GM04504 (cell line): ENCODE measurements around the gene TSC2.

Experiments used
- DNase-seq: peaks from one replicate; pipeline ENCODE4 v3.0.0-alpha.2; 2012; ENCODE audit warnings: low read depth

The TSC2 gene

DNA sequence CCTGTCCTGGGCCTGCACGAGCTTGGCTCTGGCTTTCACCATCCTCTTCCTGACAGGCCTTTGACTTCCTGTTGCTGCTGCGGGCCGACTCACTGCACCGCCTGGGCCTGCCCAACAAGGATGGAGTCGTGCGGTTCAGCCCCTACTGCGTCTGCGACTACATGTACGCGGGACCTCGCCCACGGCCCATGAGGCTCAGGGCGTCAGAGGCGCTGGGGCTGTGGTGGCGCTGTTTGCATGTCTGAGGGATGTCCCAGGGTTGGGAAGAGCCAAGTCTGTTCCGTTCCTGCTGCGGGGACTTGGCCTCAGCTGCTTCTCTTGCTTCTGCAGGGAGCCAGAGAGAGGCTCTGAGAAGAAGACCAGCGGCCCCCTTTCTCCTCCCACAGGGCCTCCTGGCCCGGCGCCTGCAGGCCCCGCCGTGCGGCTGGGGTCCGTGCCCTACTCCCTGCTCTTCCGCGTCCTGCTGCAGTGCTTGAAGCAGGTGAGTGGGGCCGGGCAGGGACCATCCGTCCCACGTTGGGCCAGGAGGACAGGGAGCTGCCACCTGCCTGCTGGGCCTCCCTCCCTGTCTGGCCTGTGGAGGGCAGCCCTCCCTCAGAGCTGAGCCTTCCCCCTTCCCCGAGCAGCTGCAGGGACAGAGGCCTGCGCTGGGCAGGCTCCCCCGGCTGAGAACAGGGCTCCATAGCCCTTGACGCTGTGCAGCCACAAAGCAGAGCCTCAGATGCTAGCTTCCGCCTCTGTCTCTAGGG is 23.8 kb downstream of the TSC2 start:
- DNase-seq: no peak

DNA sequence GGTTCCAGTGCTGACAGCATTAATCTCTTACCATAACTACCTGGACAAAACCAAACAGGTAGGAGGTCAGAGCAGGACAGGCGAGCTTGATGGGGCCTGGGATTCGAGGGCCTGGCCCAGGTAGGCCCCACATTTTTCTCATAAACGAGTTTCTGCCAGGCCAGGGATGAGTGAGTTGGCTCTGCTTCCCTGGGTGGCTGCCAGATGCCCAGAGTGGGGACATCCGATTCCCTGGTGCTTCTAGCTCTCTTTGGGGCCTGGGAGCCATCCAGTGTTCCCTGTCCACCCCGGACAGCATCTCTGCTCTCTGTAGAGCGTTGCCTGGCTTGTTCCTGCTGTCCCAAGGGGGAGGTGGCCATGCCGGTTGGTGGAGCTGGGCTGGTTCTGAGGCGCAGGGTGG is 25.1 kb downstream of the TSC2 start:
- DNase-seq: no peak

DNA sequence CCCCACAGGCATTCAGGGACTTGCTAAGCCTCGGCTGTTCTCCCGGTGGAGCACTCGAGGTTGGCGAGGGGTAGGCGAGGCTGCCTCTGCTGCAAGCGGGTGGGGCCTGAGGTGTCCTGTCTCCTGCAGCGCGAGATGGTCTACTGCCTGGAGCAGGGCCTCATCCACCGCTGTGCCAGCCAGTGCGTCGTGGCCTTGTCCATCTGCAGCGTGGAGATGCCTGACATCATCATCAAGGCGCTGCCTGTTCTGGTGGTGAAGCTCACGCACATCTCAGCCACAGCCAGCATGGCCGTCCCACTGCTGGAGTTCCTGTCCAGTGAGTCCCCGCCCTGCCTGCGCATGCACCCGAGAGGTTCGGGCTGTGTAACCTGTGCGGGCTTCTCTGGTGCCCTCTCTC is 26.3 kb downstream of the TSC2 start:
- no peak for DNase-seq

DNA sequence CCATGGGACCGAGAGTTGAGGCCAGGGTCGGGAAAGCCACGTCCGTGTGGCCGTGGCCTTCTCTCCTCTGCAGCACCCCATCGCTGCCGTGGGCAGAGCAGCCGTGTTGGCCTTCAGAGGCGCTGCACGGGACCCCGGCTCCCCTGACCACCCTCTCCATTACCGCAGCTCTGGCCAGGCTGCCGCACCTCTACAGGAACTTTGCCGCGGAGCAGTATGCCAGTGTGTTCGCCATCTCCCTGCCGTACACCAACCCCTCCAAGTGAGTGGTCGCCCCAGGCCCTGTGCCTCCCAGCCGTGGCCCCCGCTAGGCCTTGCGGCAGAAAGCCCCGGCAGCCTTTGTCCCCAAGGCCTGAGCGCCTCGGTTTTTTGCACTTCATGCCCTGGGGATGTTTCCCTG is 27.8 kb downstream of the TSC2 start:
- no peak for DNase-seq

DNA sequence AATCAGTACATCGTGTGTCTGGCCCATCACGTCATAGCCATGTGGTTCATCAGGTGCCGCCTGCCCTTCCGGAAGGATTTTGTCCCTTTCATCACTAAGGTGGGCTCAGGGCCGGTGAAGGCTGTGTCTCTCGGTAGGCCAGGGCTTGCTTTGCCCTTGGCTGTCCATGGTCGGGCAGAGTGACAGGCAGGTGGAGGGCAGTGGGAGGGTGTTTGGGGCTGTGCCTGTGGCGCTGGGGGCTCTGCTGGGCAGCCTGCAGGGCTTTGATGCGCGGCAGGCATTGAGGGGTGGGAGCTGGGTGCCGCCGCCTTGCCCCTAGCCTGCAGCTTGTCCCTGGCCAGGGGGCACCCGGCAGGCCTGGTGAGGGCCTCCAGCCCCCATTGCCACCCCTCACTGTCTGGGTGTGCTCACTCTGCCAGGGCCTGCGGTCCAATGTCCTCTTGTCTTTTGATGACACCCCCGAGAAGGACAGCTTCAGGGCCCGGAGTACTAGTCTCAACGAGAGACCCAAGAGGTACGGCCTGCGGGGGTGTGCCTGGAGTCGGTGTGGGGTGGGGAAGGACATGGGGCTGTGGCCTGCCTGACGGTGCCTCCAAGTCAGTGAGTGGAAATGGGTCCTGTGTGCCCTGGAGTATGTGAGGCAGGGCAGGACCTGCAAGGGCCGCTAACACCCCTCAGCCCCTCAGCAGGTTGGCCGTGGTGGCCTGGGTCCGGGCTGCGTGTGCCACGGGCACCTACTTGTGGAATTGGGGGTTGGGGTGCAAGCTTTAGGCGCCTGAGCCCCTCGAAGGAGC is 28.5 kb downstream of the TSC2 start:
- DNase-seq: no peak

DNA sequence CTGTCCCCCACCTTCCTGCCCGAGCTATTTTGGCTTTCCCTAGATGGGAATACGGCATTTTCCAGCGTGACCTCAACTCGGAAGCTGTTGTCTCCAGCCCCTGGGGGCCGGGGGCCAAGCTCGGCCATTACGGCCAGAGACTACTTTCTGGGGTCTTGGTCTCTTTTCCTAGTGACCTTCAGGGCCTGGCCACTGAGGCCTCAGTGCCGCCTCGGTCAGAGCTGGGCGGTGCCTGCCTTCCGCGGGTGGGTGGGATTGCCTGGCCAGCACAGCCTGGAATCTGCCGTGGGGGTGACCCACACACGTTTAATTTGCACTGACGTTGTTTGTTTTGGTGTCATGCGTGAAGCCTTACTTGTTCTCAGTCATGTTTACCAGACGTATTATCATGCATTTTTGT is 29.2 kb downstream of the TSC2 start:
- DNase-seq: no peak

DNA sequence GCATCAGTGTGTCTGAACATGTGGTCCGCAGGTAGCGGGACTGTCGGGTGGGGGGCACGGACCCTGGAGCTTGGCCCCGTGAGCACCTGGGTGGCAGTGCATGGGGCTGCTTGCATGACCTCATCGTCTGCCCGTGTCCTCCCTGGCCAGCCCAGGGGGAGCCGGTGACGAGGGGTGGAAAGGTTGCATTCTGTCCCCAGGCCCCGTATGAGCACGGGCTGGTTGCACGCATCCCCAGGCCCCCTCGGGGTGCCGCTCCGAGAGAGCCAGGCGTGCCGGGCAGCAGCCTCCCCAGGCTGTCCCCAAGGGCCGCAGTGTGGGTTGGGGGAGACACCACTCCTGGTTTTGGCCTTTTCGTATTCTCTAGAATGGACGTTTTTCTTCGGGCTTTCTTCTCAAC is 29.9 kb downstream of the TSC2 start:
- DNase-seq: no peak

DNA sequence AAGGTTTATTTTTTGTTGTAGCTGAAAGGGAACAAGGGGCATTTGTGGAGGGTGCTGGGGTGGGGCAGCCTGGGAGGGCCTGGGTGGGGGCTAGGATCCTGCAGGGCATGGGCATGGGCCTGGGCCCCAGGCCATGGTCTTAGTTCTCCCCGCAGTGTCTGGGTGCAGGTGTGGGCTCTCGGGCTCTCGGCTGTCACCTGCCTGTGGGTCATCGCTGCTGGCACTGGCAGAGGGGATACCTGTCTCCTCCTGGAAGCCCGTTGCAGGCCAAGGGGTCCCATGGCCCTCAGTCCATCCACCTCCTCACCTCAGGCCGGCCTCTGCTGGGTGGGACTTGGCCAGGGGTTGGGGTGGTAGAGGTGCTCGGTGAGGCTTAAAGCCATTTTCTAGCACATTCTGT is 30.3 kb downstream of the TSC2 start:
- DNase-seq: no peak

DNA sequence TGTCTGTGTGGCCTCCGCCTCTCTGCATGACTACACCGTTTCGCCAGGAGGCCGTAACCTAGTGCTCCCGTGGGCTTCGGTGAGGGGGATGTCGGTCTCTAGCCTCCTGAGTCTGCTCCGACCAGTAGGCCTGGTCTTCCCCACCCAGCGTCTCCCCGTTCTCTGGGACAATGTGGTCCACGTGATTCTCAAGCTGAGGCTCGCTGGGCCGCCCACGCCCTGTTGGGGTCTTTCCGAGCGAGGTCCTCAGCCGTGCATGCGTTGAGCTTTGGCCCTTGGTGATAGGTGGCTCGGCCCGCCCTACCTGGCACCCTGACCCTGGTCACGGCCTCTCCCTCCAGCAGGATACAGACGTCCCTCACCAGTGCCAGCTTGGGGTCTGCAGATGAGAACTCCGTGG is 30.9 kb downstream of the TSC2 start:
- no peak for DNase-seq

DNA sequence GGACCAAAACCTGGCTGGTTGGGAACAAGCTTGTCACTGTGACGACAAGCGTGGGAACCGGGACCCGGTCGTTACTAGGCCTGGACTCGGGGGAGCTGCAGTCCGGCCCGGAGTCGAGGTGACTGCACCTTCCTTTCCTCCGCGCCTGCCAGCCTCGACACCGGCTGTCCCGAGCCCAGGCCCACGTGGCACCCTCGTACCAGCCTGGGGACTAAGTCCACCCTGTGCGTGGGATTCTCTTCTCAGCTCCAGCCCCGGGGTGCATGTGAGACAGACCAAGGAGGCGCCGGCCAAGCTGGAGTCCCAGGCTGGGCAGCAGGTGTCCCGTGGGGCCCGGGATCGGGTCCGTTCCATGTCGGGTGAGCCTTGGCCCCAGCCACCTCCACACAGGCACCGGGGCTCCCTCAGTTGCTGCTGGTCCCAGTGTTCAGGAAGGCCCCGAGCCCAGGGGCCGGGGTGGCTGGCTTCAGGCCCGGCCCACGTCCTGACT is 31.6 kb downstream of the TSC2 start:
- DNase-seq: no peak

DNA sequence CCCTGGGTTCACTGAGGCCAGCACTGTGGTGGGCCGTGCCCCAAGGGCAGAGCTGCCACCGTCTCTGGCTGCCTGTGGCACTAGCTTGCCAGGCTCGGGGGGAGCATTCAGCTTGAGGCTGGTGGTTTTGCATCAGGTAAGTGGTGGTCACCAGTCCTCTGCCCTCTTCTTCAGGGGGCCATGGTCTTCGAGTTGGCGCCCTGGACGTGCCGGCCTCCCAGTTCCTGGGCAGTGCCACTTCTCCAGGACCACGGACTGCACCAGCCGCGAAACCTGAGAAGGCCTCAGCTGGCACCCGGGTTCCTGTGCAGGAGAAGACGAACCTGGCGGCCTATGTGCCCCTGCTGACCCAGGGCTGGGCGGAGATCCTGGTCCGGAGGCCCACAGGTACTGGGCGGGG is 32.2 kb downstream of the TSC2 start:
- DNase-seq: no peak

DNA sequence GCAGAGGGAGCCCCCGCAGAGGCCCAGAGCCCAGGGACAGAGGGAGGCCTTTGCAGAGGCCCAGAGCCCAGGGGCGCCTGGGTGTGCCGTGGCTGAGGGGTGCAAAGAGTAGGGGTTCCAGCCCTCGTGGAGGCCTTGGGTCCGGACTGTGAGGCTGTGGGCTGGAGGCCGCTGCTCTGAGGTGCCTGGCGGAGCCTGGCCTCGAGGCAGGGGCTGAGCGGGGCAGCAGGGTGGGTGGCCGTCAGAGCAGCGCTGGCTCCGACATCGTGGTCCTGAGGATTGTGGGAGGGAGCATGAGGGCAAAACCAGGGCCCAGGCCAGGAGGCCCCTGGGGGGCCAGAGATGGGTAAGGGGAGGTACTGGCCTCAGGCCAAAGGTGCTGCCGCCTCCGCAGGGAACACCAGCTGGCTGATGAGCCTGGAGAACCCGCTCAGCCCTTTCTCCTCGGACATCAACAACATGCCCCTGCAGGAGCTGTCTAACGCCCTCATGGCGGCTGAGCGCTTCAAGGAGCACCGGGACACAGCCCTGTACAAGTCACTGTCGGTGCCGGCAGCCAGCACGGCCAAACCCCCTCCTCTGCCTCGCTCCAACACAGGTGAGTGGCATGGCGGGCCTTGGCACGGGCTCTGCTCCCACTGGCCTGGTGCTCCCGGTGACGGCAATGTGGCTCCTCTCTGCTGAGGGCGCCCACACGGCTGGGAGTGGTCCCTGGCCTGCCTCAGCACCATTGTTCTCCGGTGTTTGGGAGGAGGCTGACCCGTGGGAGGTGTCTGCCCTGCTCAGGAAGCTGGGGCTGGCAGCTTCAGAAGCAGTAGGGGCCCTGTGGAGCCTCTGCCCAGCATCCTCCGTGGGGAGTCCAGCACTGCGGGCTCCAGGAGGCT is 33.7 kb downstream of the TSC2 start:
- no peak for DNase-seq

DNA sequence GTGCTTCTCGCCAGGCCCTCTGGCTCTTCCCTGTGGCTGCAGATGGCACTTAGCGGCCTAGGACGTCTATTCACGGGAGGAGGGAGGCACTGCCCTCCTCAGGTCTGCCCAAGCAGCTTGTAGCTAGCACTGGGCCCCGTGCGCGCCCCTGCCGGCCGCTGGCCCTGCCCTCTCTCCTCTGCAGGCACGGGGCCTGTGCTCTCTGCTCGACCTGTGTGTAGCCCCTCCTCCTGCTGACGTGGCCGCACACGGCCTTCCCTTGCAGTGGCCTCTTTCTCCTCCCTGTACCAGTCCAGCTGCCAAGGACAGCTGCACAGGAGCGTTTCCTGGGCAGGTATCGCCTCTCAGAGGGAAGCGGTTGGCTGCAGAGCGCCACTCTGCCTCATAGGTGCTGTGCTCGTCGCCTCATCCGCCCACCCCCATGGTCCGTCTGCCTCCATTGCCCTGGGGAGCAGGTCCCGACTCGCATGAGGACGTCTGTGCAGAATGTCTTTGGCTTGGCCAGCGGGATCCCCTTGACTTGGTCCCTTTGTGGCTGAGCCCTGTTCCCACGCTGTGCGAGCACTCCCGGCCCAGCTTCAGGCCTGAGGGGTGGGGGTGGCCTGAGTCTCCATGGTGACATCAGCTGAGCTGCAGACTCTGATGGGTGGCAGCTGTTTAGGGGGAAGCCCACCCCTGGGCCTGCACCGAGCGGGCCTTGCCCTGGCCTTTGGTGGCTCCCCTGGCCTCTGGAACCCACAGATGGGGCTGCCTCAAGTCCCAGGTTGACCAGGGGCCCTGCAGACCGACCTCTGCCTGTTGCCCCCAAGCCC is 34.6 kb downstream of the TSC2 start:
- no peak for DNase-seq

DNA sequence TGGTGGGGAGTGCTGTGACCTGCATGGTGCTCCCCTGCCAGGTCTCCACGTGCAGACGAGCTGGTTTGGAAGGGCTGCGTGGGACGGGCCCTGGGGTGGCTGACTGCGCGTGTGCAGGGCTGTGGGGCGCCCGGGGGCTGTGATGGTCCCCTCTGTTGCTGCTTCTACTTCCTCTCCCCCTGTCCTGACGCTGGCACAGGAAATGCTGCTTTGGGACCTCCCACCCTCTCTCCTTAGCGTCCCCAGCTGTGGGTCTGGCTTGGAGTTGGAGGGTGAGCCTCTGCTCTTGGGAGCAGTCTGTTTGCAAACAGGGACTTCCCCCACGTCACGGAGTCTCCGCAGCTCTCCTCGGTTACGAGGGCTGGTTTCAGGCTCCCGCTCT is 35.2 kb downstream of the TSC2 start:
- no peak for DNase-seq

DNA sequence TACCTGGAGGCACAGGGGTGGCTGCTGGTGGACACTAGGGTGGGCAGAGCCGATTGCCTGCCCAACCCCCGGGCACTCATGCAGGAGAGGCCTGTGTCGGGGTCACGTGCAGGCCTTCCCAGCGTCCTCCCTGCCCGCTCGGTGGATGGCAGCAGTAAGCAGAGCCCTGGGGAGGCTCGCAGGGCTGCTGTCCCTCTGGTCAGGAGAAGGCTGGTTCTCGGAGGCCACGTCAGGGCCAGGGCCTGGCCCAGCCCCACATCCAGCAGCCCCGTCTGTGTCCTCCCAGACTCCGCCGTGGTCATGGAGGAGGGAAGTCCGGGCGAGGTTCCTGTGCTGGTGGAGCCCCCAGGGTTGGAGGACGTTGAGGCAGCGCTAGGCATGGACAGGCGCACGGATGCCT is 35.6 kb downstream of the TSC2 start:
- DNase-seq: no peak

DNA sequence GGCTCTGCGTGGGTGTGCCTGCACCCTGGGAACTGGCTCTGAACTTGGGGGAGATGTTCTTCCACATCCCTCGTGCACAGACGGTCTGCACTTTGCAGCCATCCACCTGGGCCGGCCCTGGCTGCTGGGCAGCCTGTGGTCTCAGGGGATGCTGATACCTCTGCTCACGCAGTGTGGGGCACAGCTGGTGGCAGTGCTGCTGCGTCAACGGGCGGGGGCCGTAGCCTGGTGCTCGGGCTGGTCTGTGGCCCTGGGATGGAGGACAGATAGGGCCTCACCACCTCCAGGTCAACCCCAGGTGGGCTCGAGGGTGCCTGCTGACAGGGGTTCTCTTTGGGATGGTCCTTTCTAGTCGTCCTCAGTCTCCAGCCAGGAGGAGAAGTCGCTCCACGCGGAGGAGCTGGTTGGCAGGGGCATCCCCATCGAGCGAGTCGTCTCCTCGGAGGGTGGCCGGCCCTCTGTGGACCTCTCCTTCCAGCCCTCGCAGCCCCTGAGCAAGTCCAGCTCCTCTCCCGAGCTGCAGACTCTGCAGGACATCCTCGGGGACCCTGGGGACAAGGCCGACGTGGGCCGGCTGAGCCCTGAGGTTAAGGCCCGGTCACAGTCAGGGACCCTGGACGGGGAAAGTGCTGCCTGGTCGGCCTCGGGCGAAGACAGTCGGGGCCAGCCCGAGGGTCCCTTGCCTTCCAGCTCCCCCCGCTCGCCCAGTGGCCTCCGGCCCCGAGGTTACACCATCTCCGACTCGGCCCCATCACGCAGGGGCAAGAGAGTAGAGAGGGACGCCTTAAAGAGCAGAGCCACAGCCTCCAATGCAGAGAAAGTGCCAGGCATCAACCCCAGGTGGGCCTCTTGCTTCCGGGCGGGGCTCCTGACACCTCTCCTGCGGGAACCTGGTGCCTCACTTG is 36.3 kb downstream of the TSC2 start:
- no peak for DNase-seq

DNA sequence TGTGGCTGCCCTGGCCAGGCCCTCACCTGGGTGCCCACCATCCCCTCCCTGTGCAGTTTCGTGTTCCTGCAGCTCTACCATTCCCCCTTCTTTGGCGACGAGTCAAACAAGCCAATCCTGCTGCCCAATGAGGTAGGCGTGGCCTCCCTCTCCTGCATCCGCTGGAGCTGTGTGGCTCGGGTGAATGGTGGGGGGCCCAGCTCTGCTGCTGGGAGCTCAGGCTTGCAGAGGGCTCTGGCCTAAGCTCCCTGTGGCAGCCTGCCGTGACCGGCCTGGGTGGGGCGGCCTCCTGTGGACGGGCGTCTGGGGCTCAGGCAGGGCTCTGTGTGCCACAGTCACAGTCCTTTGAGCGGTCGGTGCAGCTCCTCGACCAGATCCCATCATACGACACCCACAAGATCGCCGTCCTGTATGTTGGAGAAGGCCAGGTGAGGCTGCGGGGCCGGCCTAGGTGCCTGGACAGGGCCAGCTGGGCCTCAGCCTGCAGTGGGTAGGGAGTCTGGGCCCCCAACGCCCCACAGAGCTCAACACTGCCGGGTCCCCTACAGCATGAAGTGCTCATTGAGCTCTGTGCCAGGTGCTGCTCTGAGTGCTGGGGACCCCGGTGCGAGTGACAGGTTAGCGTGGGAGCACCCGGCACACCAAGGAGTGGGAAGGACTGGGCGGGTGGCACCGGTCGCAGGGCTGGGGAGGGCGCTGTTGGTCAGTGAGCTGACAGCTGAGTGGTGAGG is 37.3 kb downstream of the TSC2 start:
- no peak for DNase-seq

DNA sequence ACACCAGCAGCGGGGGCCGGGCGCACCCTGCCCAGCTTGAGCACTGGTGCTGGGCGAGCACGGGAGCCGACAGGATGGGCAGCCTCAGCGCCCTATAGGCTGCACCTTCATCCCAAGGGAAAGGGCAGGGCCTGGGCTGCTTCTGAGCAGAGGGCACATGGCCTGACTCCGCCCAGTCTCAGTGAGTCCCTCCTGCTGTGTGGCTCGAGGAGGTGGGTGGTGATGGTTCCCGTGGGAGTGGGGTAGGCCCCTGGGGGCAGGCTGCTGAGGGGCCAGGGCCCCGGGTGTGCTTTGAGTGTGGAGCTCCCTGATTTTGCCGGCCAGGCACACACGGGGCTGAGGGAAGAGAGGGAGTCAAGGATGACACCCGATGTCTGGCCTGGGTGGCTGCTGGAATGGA is 37.9 kb downstream of the TSC2 start:
- no peak for DNase-seq

DNA sequence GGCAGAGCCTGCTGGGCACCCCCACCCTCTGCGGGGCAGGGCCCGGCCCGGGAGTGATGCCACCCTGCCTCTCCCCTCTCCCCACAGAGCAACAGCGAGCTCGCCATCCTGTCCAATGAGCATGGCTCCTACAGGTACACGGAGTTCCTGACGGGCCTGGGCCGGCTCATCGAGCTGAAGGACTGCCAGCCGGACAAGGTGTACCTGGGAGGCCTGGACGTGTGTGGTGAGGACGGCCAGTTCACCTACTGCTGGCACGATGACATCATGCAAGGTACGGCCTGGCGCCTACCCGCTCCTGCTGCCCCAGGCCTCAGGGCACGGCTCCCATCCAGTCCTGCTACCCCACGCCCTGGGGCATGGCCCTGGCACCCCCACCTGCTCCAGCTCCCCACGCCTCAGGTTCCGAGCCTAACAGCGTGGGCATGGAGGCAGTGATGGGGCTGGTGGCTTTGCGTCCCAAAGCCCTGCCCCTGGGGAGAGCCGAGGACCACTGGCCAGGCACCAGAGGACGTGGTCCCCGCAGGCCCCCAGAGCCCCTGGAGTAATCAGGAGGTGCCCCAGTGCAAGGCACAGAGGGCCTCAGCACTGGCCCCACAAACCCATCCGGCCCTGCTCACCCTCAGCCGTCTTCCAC is 38.4 kb downstream of the TSC2 start:
- DNase-seq: no peak
